Measurements from ENCODE around the gene TAMM41.

TAMM41 gene

GRCh38 chr3:11791339-11792200, 55.1 kb downstream of the TAMM41 start:
- no peak overlapping the region for H3K27ac ChIP-seq
- H3K27me3 ChIP-seq: no peaks in the 10 kb centered on the region
- H3K4me3 ChIP-seq (ENCODE audit: low read depth in 1 of 2, low read length in 1 of 2): no peak overlapping the region
- TF ChIP-seq CTCF (IDR thresholded peaks at IDR 0.05): no peak
- peaks cover 48% of the 10 kb centered on the region for H3K36me3 ChIP-seq
- H3K9me3 ChIP-seq: no peaks in the 10 kb centered on the region
- H3K4me1 ChIP-seq (ENCODE audit: control insufficient read depth in 1 of 2, insufficient read depth in 1 of 2, low read depth in 1 of 2, low read length in 1 of 2): no peaks in the 10 kb centered on the region

- TF ChIP-seq CTCF (IDR thresholded peaks at IDR 0.05): no peak
- H3K27me3 ChIP-seq: no peaks in the 10 kb centered on the region
- H3K36me3 ChIP-seq: peaks cover 44% of the 10 kb centered on the region
- H3K9me3 ChIP-seq: no peaks in the 10 kb centered on the region
- H3K4me3 ChIP-seq (ENCODE audit: low read depth in 1 of 2, low read length in 1 of 2): no peak overlapping the region
- no peaks in the 10 kb centered on the region for H3K4me1 ChIP-seq (ENCODE audit: control insufficient read depth in 1 of 2, insufficient read depth in 1 of 2, low read depth in 1 of 2, low read length in 1 of 2)
- H3K27ac ChIP-seq: no peak overlapping the region
Observed at GRCh38 chr3:11789412-11789811, 57.3 kb downstream of the TAMM41 start.

- Histone ChIP-seq H3K4me3 (ENCODE audit: low read depth in 1 of 2, low read length in 1 of 2) (no peak overlapping the region), H3K36me3 (peaks cover 24% of the 10 kb centered on the region), H3K27ac (no peak overlapping the region), H3K4me1 (ENCODE audit: control insufficient read depth in 1 of 2, insufficient read depth in 1 of 2, low read depth in 1 of 2, low read length in 1 of 2) (no peaks in the 10 kb centered on the region), H3K9me3 (no peaks in the 10 kb centered on the region), H3K27me3 (no peaks in the 10 kb centered on the region)
- TF ChIP-seq CTCF (IDR thresholded peaks at IDR 0.05): no peak
Observed at GRCh38 chr3:11784971-11785377, 61.7 kb downstream of the TAMM41 start.

GRCh38 chr3:11780341-11780740, 66.3 kb downstream of the TAMM41 start:
- Histone ChIP-seq H3K4me1 (ENCODE audit: control insufficient read depth in 1 of 2, insufficient read depth in 1 of 2, low read depth in 1 of 2, low read length in 1 of 2) (no peaks in the 10 kb centered on the region), H3K4me3 (ENCODE audit: low read depth in 1 of 2, low read length in 1 of 2) (no peak overlapping the region), H3K36me3 (no peaks in the 10 kb centered on the region), H3K27ac (no peak overlapping the region), H3K9me3 (no peaks in the 10 kb centered on the region), H3K27me3 (no peaks in the 10 kb centered on the region)
- no peak for TF ChIP-seq CTCF (IDR thresholded peaks at IDR 0.05)

GRCh38 chr3:11779626-11780025, 67.1 kb downstream of the TAMM41 start:
- Histone ChIP-seq H3K36me3 (no peaks in the 10 kb centered on the region), H3K9me3 (no peaks in the 10 kb centered on the region), H3K27ac (no peak overlapping the region), H3K4me3 (ENCODE audit: low read depth in 1 of 2, low read length in 1 of 2) (no peak overlapping the region), H3K27me3 (no peaks in the 10 kb centered on the region), H3K4me1 (ENCODE audit: control insufficient read depth in 1 of 2, insufficient read depth in 1 of 2, low read depth in 1 of 2, low read length in 1 of 2) (no peaks in the 10 kb centered on the region)
- TF ChIP-seq CTCF (IDR thresholded peaks at IDR 0.05): no peak
